WTC11 (cell line): Measurements from ENCODE around the gene SLC25A12.

Experiments used
- CTCF ChIP-seq: fragments of 200-600 bp; IDR thresholded peaks from 2 replicates; pipeline ENCODE4 v1.8.0; 2022; ENCODE audit warnings: antibody characterized with exemption
- ELF4 ChIP-seq: sonication (generic); formaldehyde crosslinking; IDR thresholded peaks from 2 replicates; pipeline ENCODE4 v1.8.1; 2022; ENCODE audit warnings: low read depth, mild to moderate bottlenecking, moderate library complexity, missing genetic modification reagents
- ESRRA ChIP-seq: sonication (generic); formaldehyde crosslinking; IDR thresholded peaks from 2 replicates; pipeline ENCODE4 v1.8.1; 2022; ENCODE audit warnings: mild to moderate bottlenecking, missing genetic modification reagents, borderline replicate concordance
- HMGA2 ChIP-seq: fragments of 250-450 bp; sonication (Bioruptor Pico); IDR thresholded peaks from 2 replicates; pipeline ENCODE4 v1.4.0; 2021; ENCODE audit warnings: mild to moderate bottlenecking, moderate library complexity
- JUN ChIP-seq: sonication (generic); formaldehyde crosslinking; IDR thresholded peaks from 2 replicates; pipeline ENCODE4 v1.8.0; 2023; ENCODE audit warnings: mild to moderate bottlenecking, missing genetic modification reagents
- MAX ChIP-seq: sonication (generic); formaldehyde crosslinking; IDR thresholded peaks from 2 replicates; pipeline ENCODE4 v1.8.0; 2022; ENCODE audit warnings: mild to moderate bottlenecking, missing genetic modification reagents
- PRDM15 ChIP-seq: sonication (generic); formaldehyde crosslinking; IDR thresholded peaks from 2 replicates; pipeline ENCODE4 v1.8.0; 2022; ENCODE audit warnings: missing genetic modification reagents
- STAT6 ChIP-seq: sonication (generic); formaldehyde crosslinking; conservative IDR thresholded peaks from 2 replicates; pipeline ENCODE4 v1.8.1; 2023; ENCODE audit warnings: mild to moderate bottlenecking, low read depth, missing genetic modification reagents, moderate library complexity
- TCF7 ChIP-seq: sonication (generic); formaldehyde crosslinking; IDR thresholded peaks from 2 replicates; pipeline ENCODE4 v1.8.0; 2022; ENCODE audit warnings: mild to moderate bottlenecking, low read depth, missing genetic modification reagents, moderate library complexity
- USF2 ChIP-seq: sonication (generic); formaldehyde crosslinking; IDR thresholded peaks from 2 replicates; pipeline ENCODE4 v1.8.1; 2023; ENCODE audit warnings: mild to moderate bottlenecking, missing genetic modification reagents, moderate library complexity

- TF ChIP-seq CTCF (no peak), USF2 (CRISPR knock-in tag) (no peak), MAX (no peak), ESRRA (CRISPR knock-in tag) (no peak), ELF4 (CRISPR knock-in tag) (no peak), JUN (no peak), STAT6 (CRISPR knock-in tag) (no peak), HMGA2 (no peak), TCF7 (CRISPR knock-in tag) (no peak), PRDM15 (CRISPR knock-in tag) (no peak)
Observed at GRCh38 chr2:171793691-171794678, 100.1 kb downstream of the SLC25A12 start.
